Measurements from ENCODE around the gene CSHL1.
"Not testable (repeated sequence)": the region's sequence is repeated elsewhere in the genome, so short reads cannot be mapped to it uniquely, and the experiment has no call there.

GRCh38 chr17:63922402-63922801 is 11.3 kb upstream of the CSHL1 start:
- TF ChIP-seq SUZ12 (IDR thresholded peaks at IDR 0.05; ENCODE audit: extremely low read depth, insufficient read depth, insufficient read length); ZNF274 (IDR thresholded peaks at IDR 0.05; ENCODE audit: low read depth, low read length); YY1 (IDR thresholded peaks at IDR 0.05; ENCODE audit: insufficient read depth, insufficient read length): not testable (repeated sequence)
